H9 (cell line): ENCODE data around the gene CSMD2. TPM values are rescaled to one million over a fixed set of nuclear protein-coding genes. Genes with fewer than 3 reads are reported as not detected.

Experiments
- DNase-seq: peaks from one replicate; pipeline ENCODE4 v3.0.0-alpha.2; 2017
- H2AFZ ChIP-seq: one replicate; pipeline ENCODE4 v1.6.1; 2013; ENCODE audit warnings: mild to moderate bottlenecking, low read length, control low read depth, moderate library complexity
- H2AK5ac ChIP-seq: 2 replicates; pipeline ENCODE4 v1.6.1; 2013; ENCODE audit warnings: low read length, control low read depth, mixed read lengths; ENCODE audit not compliant: insufficient read length
- H2BK120ac ChIP-seq: one replicate; pipeline ENCODE4 v1.6.1; 2013; ENCODE audit warnings: low read depth, mild to moderate bottlenecking, low read length, control low read depth, inconsistent platforms; ENCODE audit not compliant: poor library complexity, severe bottlenecking
- H2BK12ac ChIP-seq: 2 replicates; pipeline ENCODE4 v1.6.1; 2013; ENCODE audit warnings: low read length, control low read depth, mixed read lengths, low read depth; ENCODE audit not compliant: insufficient read length
- H2BK15ac ChIP-seq: 2 replicates; pipeline ENCODE4 v1.6.1; 2013; ENCODE audit warnings: low read depth, low read length, control low read depth
- H2BK20ac ChIP-seq: one replicate; pipeline ENCODE4 v1.6.1; 2013; ENCODE audit warnings: low read depth, mild to moderate bottlenecking, low read length, control low read depth, inconsistent platforms; ENCODE audit not compliant: poor library complexity, severe bottlenecking
- H2BK5ac ChIP-seq: 2 replicates; pipeline ENCODE4 v1.6.1; 2013; ENCODE audit warnings: low read length, control low read depth, mixed read lengths; ENCODE audit not compliant: insufficient read length
- H3K14ac ChIP-seq: 2 replicates; pipeline ENCODE4 v1.6.1; 2013; ENCODE audit warnings: low read length, control low read depth; ENCODE audit not compliant: insufficient read depth
- H3K18ac ChIP-seq: 2 replicates; pipeline ENCODE4 v1.6.1; 2013; ENCODE audit warnings: low read depth, mild to moderate bottlenecking, mixed read lengths, low read length, control low read depth; ENCODE audit not compliant: insufficient read length
- H3K23ac ChIP-seq: 2 replicates; pipeline ENCODE4 v1.6.1; 2013; ENCODE audit warnings: low read length, control low read depth, mixed read lengths, low read depth; ENCODE audit not compliant: insufficient read length
- H3K23me2 ChIP-seq: 2 replicates; pipeline ENCODE4 v1.6.1; 2013; ENCODE audit warnings: low read depth, mild to moderate bottlenecking, mixed read lengths, low read length, control low read depth; ENCODE audit not compliant: insufficient read length, poor library complexity, severe bottlenecking
- H3K27ac ChIP-seq: 2 replicates; pipeline ENCODE4 v1.5.1; 2013; ENCODE audit warnings: low read length, control low read depth, mixed read lengths, low read depth; ENCODE audit not compliant: insufficient read length
- H3K27me3 ChIP-seq: 2 replicates; pipeline ENCODE4 v1.6.1; 2013; ENCODE audit warnings: low read length, control low read depth, inconsistent platforms; ENCODE audit not compliant: insufficient read depth
- H3K4ac ChIP-seq: 2 replicates; pipeline ENCODE4 v1.6.1; 2013; ENCODE audit warnings: low read depth, mild to moderate bottlenecking, control low read depth, inconsistent platforms, low read length, moderate library complexity
- H3K4me1 ChIP-seq: 2 replicates; pipeline ENCODE4 v1.6.1; 2013; ENCODE audit warnings: low read length, control low read depth, inconsistent platforms; ENCODE audit not compliant: insufficient read depth
- H3K4me2 ChIP-seq: 2 replicates; pipeline ENCODE4 v1.6.1; 2013; ENCODE audit warnings: low read length, control low read depth, mixed read lengths; ENCODE audit not compliant: insufficient read length, insufficient read depth
- H3K56ac ChIP-seq: 2 replicates; pipeline ENCODE4 v1.6.1; 2013; ENCODE audit warnings: low read depth, mild to moderate bottlenecking, mixed read lengths, low read length, control low read depth; ENCODE audit not compliant: insufficient read length
- H3K79me1 ChIP-seq: 2 replicates; pipeline ENCODE4 v1.6.1; 2013; ENCODE audit warnings: low read depth, mild to moderate bottlenecking, moderate library complexity, low read length, control low read depth, inconsistent platforms; ENCODE audit not compliant: insufficient read depth, poor library complexity, severe bottlenecking
- H3K79me2 ChIP-seq: 2 replicates; pipeline ENCODE4 v1.6.1; 2013; ENCODE audit warnings: low read length, control low read depth, inconsistent platforms; ENCODE audit not compliant: insufficient read depth
- H3K9ac ChIP-seq: 2 replicates; pipeline ENCODE4 v1.6.1; 2013; ENCODE audit warnings: low read length, control low read depth, mixed read lengths; ENCODE audit not compliant: insufficient read length; ENCODE audit errors: extremely low read depth
- H3K9me3 ChIP-seq: one replicate; pipeline ENCODE4 v1.6.1; 2013; ENCODE audit warnings: low read depth, low read length, inconsistent platforms; ENCODE audit not compliant: control insufficient read depth
- H3T11ph ChIP-seq: one replicate; pipeline ENCODE4 v1.6.1; 2013; ENCODE audit warnings: mild to moderate bottlenecking, low read length, control low read depth, inconsistent platforms
- H4K20me1 ChIP-seq: one replicate; pipeline ENCODE4 v1.6.1; 2013; ENCODE audit not compliant: control insufficient read depth, insufficient read length, insufficient read depth
- H4K5ac ChIP-seq: 2 replicates; pipeline ENCODE4 v1.6.1; 2013; ENCODE audit warnings: low read depth, mild to moderate bottlenecking, mixed read lengths, low read length, control low read depth; ENCODE audit not compliant: insufficient read length
- H4K8ac ChIP-seq: replicated peaks from 2 replicates; pipeline ENCODE4 v1.6.1; 2013; ENCODE audit warnings: low read length, control low read depth, mixed read lengths, low read depth; ENCODE audit not compliant: insufficient read length
- H4K91ac ChIP-seq: 2 replicates; pipeline ENCODE4 v1.6.1; 2013; ENCODE audit warnings: low read depth, mild to moderate bottlenecking, moderate library complexity, mixed read lengths, low read length, control low read depth; ENCODE audit not compliant: insufficient read length
- H3K27ac Mint-ChIP-seq, 3 experiments: 2 replicates in 2 of 3; 3 replicates in 1 of 3; pipeline ENCODE4 v1.8.0; 2020 to 2021; ENCODE audit warnings: mixed read lengths in 3 of 3, mild to moderate bottlenecking in 1 of 3, moderate library complexity in 1 of 3
- H3K27me3 Mint-ChIP-seq: 2 replicates; pipeline ENCODE4 v1.8.0; 2021; ENCODE audit warnings: low read depth, mild to moderate bottlenecking, moderate library complexity, mixed read lengths
- H3K36me3 Mint-ChIP-seq, 3 experiments: 2 replicates in 2 of 3; 3 replicates in 1 of 3; pipeline ENCODE4 v1.8.0; 2020 to 2021; ENCODE audit warnings: low read depth in 3 of 3, mixed read lengths in 3 of 3; ENCODE audit not compliant: insufficient read depth in 1 of 3
- H3K4me1 Mint-ChIP-seq, 2 experiments: 2 replicates each; pipeline ENCODE4 v1.8.0; 2020; ENCODE audit warnings: mixed read lengths in 2 of 2
- H3K4me3 Mint-ChIP-seq, 2 experiments: 2 replicates in 1 of 2; 3 replicates in 1 of 2; pipeline ENCODE4 v1.8.0; 2020 to 2021; ENCODE audit warnings: mild to moderate bottlenecking in 2 of 2, mixed read lengths in 2 of 2, moderate library complexity in 1 of 2
- H3K9me3 Mint-ChIP-seq, 2 experiments: 2 replicates in 1 of 2; 3 replicates in 1 of 2; pipeline ENCODE4 v1.8.0; 2020; ENCODE audit warnings: mild to moderate bottlenecking in 2 of 2, mixed read lengths in 2 of 2, moderate library complexity in 1 of 2
- CTCF ChIP-seq: fragments of 200-600 bp; sonication (generic); conservative IDR thresholded peaks from 3 replicates; pipeline ENCODE4 v1.8.0; 2021; ENCODE audit warnings: antibody characterized with exemption, mild to moderate bottlenecking
- WGBS: extraction: QIAGEN DNeasy Blood & Tissue Kit; methylation state at CpG from one replicate; pipeline ENCODE4 v1.1.7; 2013; ENCODE audit warnings: missing lambda C conversion rate, low lambda C conversion rate, mixed read lengths; ENCODE audit not compliant: insufficient read length; ENCODE audit errors: extremely low coverage; 5-methylcytosine and 5-hydroxymethylcytosine counted together
- total RNA-seq: library from RNA; stranded (reverse); gene quantifications from 2 replicates; pipeline ENCODE4 v1.2.1, GENCODE V29; 2021

The CSMD2 gene
- total RNA-seq, 1 experiment from 2014 or later: 6.4 TPM

GRCh38 chr1:33670567-33670966 is 494.5 kb downstream of the CSMD2 start:
- H3K14ac ChIP-seq: no peak overlapping the region
- H2BK5ac ChIP-seq: no peak overlapping the region
- no peak overlapping the region for H3K4me2 ChIP-seq
- no peak overlapping the region for H4K8ac ChIP-seq
- no peak overlapping the region for H2BK12ac ChIP-seq
- H4K5ac ChIP-seq: no peak overlapping the region
- no peak overlapping the region for H3K56ac ChIP-seq
- H3K18ac ChIP-seq: no peak overlapping the region
- no peak overlapping the region for H2AK5ac ChIP-seq
- Mint-ChIP-seq H3K4me3 (no peak overlapping the region), H3K4me1 (no peaks in the 10 kb centered on the region), H3K27me3 (peaks cover 4% of the 10 kb centered on the region), H3K36me3 (peaks cover 32 to 51% (median 47%) of the 10 kb centered on the region in 3 experiments), H3K9me3 (peaks cover 40 to 46% of the 10 kb centered on the region in 2 experiments), H3K27ac (no peak overlapping the region)
- H2AFZ ChIP-seq: no peak overlapping the region
- H3K79me1 ChIP-seq: no peaks in the 10 kb centered on the region
- no CpG with 5 or more reads among the region's 1 CpG for WGBS
- no peak overlapping the region for H3T11ph ChIP-seq
- H3K4me1 ChIP-seq: no peaks in the 10 kb centered on the region
- no peaks in the 10 kb centered on the region for H3K79me2 ChIP-seq
- no peak overlapping the region for H2BK120ac ChIP-seq
- no peaks in the 10 kb centered on the region for H3K23me2 ChIP-seq
- no peak overlapping the region for H4K91ac ChIP-seq
- H2BK20ac ChIP-seq: no peak overlapping the region
- H3K9me3 ChIP-seq: peaks cover 15% of the 10 kb centered on the region
- no peak for TF ChIP-seq CTCF
- no peak overlapping the region for H3K4ac ChIP-seq
- H3K27ac ChIP-seq: no peak overlapping the region
- H3K27me3 ChIP-seq: no peaks in the 10 kb centered on the region
- H3K23ac ChIP-seq: no peak overlapping the region
- no peak overlapping the region for H2BK15ac ChIP-seq
- no peak overlapping the region for H3K9ac ChIP-seq
- H4K20me1 ChIP-seq: no peaks in the 10 kb centered on the region
- no peak for DNase-seq
